Lower lobe of right lung (tissue), 2 donors: ENCODE data around the gene HID1. TPM values are rescaled to one million over a fixed set of nuclear protein-coding genes. Genes with fewer than 3 reads are reported as not detected.
A peak's percentile ranks its signal among the peaks of the same experiment; 100 is the strongest.

Source experiments
- ATAC-seq, 2 donors: fragments of 200-7000 bp; cut with Tn5 transposase; one replicate each; pipeline ENCODE4 v1.9.1; 2020 to 2022; ENCODE audit warnings: mild to moderate bottlenecking in 2 of 2, moderate library complexity in 2 of 2
- DNase-seq: peaks from one replicate; pipeline ENCODE4 v3.0.0-alpha.2; 2020
- H3K27ac ChIP-seq: fragments of 200-600 bp; one replicate; pipeline ENCODE4 v1.8.0; 2022
- H3K27me3 ChIP-seq: fragments of 200-600 bp; one replicate; pipeline ENCODE4 v1.8.0; 2022; ENCODE audit warnings: low read depth
- H3K36me3 ChIP-seq: fragments of 200-600 bp; one replicate; pipeline ENCODE4 v1.8.0; 2022; ENCODE audit warnings: mild to moderate bottlenecking
- H3K4me1 ChIP-seq: fragments of 200-600 bp; one replicate; pipeline ENCODE4 v1.8.0; 2022
- H3K4me3 ChIP-seq: fragments of 200-600 bp; one replicate; pipeline ENCODE4 v1.8.0; 2022; ENCODE audit warnings: mild to moderate bottlenecking
- H3K9me3 ChIP-seq: fragments of 200-600 bp; one replicate; pipeline ENCODE4 v1.8.0; 2022
- intact Hi-C: fragments of 100-400 bp; cut with DNase I; formaldehyde crosslinking; loops from one replicate; pipeline ENCODE4 v1.11.0; 2022
- total RNA-seq: library from RNA; stranded (reverse); fragmentation: NEBNext Ultra II Directional; extraction: Animal tissue kit (Norgen Biotek cat#: 25700); gene quantifications from one replicate; pipeline ENCODE4 v1.2.1, GENCODE V29; 2021
- TF ChIP-seq, protein P1 (sequence below): fragments of 200-600 bp; IDR thresholded peaks from one replicate; pipeline ENCODE4 v1.8.0; 2022; ENCODE audit warnings: antibody characterized with exemption, mild to moderate bottlenecking
- donor health status: DM: no; HTN: yes; CAD: no; lungs with severe emphysema.

Gene HID1
- total RNA-seq, 1 donor from 2014 or later: 28.6 TPM

- Histone ChIP-seq H3K4me3 (no peak overlapping the region), H3K4me1 (no peaks in the 10 kb centered on the region), H3K27ac (no peak overlapping the region), H3K27me3 (no peaks in the 10 kb centered on the region), H3K36me3 (peaks cover 10% of the 10 kb centered on the region), H3K9me3 (no peaks in the 10 kb centered on the region)
- intact Hi-C loops: no loop called here
- DNase-seq (no peak), ATAC-seq (no peak)
- TF ChIP-seq, protein P1, sequence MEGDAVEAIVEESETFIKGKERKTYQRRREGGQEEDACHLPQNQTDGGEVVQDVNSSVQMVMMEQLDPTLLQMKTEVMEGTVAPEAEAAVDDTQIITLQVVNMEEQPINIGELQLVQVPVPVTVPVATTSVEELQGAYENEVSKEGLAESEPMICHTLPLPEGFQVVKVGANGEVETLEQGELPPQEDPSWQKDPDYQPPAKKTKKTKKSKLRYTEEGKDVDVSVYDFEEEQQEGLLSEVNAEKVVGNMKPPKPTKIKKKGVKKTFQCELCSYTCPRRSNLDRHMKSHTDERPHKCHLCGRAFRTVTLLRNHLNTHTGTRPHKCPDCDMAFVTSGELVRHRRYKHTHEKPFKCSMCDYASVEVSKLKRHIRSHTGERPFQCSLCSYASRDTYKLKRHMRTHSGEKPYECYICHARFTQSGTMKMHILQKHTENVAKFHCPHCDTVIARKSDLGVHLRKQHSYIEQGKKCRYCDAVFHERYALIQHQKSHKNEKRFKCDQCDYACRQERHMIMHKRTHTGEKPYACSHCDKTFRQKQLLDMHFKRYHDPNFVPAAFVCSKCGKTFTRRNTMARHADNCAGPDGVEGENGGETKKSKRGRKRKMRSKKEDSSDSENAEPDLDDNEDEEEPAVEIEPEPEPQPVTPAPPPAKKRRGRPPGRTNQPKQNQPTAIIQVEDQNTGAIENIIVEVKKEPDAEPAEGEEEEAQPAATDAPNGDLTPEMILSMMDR: no peak
Observed at GRCh38 chr17:74995847-74996246, 23.3 kb upstream of the HID1 start.

- no peaks in the 10 kb centered on the region for H3K9me3 ChIP-seq
- no peak for DNase-seq
- H3K36me3 ChIP-seq: peaks cover 2% of the 10 kb centered on the region
- no peak overlapping the region for H3K4me3 ChIP-seq
- H3K27ac ChIP-seq: no peak overlapping the region
- TF ChIP-seq, protein P1: no peak
- intact Hi-C loops: no loop called here
- no peak for ATAC-seq
- H3K4me1 ChIP-seq: peaks cover 13% of the 10 kb centered on the region
- H3K27me3 ChIP-seq: no peaks in the 10 kb centered on the region
Observed at GRCh38 chr17:74994440-74994839, 21.9 kb upstream of the HID1 start.

GRCh38 chr17:74992223-74992622 is 19.7 kb upstream of the HID1 start:
- ATAC-seq (no peak), DNase-seq (no peak)
- intact Hi-C loops: no loop called here
- Histone ChIP-seq H3K4me1 (peaks cover 26% of the 10 kb centered on the region), H3K27ac (peak overlapping the region; percentile 37), H3K4me3 (no peak overlapping the region), H3K9me3 (no peaks in the 10 kb centered on the region), H3K36me3 (no peaks in the 10 kb centered on the region), H3K27me3 (no peaks in the 10 kb centered on the region)
- TF ChIP-seq, protein P1: no peak

DNA sequence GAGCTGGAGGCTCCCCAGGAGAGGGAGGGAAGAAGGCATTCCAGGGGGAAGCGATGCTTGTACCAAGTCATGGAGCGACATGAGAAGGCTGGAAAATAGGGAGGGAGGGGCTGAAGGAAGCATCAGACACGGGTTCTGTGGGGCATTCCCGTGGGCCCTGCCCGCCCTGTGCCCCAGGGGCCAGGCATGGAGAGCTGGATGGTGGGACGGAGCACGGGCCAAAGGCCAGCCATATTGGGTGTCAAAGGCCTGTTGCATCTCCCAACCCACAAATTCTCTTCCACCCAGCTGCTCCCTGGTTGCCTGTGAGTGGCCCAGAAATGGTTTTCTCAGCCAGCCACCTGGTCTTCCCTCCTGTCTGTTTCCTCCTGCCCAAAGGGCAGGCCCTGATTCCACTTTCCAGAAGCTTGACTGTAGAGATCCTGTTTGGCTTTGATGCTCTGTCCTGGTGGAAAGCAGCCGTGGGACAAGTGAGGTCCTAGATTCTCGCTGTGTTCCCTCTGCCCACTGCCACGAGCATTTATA is 18.1 kb upstream of the HID1 start:
- TF ChIP-seq, protein P1: no peak
- intact Hi-C loops: no loop called here
- Histone ChIP-seq H3K4me1 (peaks cover 32% of the 10 kb centered on the region), H3K36me3 (no peaks in the 10 kb centered on the region), H3K27me3 (no peaks in the 10 kb centered on the region), H3K9me3 (no peaks in the 10 kb centered on the region), H3K27ac (peak overlapping the region; percentile 31), H3K4me3 (no peak overlapping the region)
- no peak for ATAC-seq
- DNase-seq: no peak

DNA sequence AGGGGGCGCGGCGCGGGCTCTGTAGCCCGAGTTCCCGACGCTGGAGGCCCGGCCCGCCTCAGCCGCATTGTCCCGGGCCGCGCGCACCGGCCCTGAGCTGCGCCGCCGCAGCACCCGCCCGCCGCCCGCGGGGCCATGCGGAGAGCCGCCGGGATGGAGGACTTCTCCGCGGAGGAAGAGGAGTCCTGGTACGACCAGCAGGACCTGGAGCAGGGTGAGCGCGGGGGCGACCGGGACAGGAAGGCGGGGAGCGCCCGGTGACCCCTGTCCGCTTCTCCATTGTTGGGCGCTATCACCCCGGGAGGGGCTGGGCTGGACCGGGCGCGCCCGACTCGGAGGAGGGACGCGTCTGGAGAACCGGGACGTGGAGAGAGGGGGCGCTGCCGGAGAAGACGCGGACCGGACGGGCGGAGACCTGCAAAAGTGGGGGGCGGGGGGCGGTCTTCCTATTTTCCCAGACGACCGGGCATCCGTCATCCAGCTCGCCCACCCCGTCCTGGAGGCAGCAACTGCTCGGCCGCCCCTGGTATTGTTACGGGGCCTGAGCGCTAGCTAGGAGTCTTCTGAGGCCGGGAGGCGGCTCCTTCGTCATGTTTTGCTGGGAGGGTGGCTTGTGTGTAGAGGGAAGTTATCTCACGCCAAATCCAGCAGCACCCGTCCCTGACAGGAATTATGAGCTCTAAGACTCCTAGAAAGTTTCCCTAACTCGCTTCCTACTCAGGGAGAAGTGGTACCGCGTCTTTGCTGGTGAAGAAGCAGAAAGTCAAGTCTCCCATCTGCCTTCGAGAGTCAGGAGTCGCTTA is 15.6 kb upstream of the HID1 start:
- H3K4me1 ChIP-seq: peaks cover 32% of the 10 kb centered on the region
- peak; percentile 72 to 73 for ATAC-seq
- H3K27ac ChIP-seq: peak overlapping the region; percentile 88
- no peaks in the 10 kb centered on the region for H3K27me3 ChIP-seq
- TF ChIP-seq, protein P1: peak; percentile 34
- peak; percentile 84 for DNase-seq
- no peaks in the 10 kb centered on the region for H3K9me3 ChIP-seq
- intact Hi-C loops: no loop called here
- no peaks in the 10 kb centered on the region for H3K36me3 ChIP-seq
- peak overlapping the region; percentile 72 for H3K4me3 ChIP-seq
